Measurements from ENCODE around the gene PRICKLE4. TPM values are rescaled to one million over a fixed set of nuclear protein-coding genes. Genes with fewer than 3 reads are reported as not detected.

Gene PRICKLE4
- total and polyA plus RNA-seq, 2 of the 13 experiments (the other 11 are each of a cell fraction or from before 2014, with no cell fraction given) = 0.92 to 1.2 TPM

DNA sequence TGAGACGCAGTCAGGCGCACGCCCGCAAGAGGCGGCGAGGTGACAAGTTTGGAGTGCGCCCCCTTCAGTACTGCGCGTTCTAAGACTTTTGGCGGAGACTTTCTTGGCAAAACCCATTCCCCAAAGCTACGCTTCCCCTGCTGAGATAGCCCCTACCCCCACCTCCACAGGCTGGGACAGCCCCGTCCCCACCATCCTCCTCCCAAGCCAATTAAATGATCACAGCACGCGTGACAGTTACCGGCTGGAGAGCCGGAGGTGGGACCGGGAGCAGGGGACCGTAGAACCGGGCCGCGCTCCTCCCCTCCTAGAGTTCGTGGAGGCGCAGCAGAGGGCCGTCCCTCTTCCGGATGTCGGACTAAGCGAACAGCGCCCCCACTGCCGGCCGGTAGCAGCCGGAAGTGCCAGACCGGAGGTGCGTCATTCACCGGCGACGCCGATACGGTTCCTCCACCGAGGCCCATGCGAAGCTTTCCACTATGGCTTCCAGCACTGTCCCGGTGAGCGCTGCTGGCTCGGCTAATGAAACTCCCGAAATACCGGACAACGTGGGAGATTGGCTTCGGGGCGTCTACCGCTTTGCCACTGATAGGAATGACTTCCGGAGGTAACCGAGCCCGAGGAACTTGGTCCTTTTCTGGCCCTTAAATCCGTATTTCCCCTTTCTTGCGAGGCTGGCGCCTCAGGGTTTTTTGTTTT lies 6.8 kb downstream of the PRICKLE4 start, which contains the start of gene TOMM6 (continued):
- TF ChIP-seq, protein P1, sequence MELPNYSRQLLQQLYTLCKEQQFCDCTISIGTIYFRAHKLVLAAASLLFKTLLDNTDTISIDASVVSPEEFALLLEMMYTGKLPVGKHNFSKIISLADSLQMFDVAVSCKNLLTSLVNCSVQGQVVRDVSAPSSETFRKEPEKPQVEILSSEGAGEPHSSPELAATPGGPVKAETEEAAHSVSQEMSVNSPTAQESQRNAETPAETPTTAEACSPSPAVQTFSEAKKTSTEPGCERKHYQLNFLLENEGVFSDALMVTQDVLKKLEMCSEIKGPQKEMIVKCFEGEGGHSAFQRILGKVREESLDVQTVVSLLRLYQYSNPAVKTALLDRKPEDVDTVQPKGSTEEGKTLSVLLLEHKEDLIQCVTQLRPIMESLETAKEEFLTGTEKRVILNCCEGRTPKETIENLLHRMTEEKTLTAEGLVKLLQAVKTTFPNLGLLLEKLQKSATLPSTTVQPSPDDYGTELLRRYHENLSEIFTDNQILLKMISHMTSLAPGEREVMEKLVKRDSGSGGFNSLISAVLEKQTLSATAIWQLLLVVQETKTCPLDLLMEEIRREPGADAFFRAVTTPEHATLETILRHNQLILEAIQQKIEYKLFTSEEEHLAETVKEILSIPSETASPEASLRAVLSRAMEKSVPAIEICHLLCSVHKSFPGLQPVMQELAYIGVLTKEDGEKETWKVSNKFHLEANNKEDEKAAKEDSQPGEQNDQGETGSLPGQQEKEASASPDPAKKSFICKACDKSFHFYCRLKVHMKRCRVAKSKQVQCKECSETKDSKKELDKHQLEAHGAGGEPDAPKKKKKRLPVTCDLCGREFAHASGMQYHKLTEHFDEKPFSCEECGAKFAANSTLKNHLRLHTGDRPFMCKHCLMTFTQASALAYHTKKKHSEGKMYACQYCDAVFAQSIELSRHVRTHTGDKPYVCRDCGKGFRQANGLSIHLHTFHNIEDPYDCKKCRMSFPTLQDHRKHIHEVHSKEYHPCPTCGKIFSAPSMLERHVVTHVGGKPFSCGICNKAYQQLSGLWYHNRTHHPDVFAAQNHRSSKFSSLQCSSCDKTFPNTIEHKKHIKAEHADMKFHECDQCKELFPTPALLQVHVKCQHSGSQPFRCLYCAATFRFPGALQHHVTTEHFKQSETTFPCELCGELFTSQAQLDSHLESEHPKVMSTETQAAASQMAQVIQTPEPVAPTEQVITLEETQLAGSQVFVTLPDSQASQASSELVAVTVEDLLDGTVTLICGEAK (IDR thresholded peaks at IDR 0.05) = peak; percentile 85
- TF ChIP-seq, protein P1 (CRISPR knock-in tag; IDR thresholded peaks at IDR 0.05) = peak; percentile 79; the same call in 1 of the 2 replicates
- TF ChIP-seq ZSCAN22 (CRISPR knock-in tag; IDR thresholded peaks at IDR 0.05) (no peak), ZNF24 (IDR thresholded peaks at IDR 0.05) (no peak), BCL6 (CRISPR knock-in tag; IDR thresholded peaks at IDR 0.05) (no peak), ZNF343 (CRISPR knock-in tag; IDR thresholded peaks at IDR 0.05) (no peak), DPF2 (CRISPR knock-in tag; IDR thresholded peaks at IDR 0.05; ENCODE audit: borderline replicate concordance, low read depth) (no peak), SIX4 (CRISPR knock-in tag; IDR thresholded peaks at IDR 0.05) (peak; percentile 78; the same call in 1 of the 2 replicates), SOX6 (IDR thresholded peaks at IDR 0.05) (no peak), SOX6 (CRISPR knock-in tag; IDR thresholded peaks at IDR 0.05) (peak; percentile 73)
- TF ChIP-seq, protein P2, sequence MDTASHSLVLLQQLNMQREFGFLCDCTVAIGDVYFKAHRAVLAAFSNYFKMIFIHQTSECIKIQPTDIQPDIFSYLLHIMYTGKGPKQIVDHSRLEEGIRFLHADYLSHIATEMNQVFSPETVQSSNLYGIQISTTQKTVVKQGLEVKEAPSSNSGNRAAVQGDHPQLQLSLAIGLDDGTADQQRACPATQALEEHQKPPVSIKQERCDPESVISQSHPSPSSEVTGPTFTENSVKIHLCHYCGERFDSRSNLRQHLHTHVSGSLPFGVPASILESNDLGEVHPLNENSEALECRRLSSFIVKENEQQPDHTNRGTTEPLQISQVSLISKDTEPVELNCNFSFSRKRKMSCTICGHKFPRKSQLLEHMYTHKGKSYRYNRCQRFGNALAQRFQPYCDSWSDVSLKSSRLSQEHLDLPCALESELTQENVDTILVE (CRISPR knock-in tag; IDR thresholded peaks at IDR 0.05) = peak; percentile 96
- TF ChIP-seq, protein P3, sequence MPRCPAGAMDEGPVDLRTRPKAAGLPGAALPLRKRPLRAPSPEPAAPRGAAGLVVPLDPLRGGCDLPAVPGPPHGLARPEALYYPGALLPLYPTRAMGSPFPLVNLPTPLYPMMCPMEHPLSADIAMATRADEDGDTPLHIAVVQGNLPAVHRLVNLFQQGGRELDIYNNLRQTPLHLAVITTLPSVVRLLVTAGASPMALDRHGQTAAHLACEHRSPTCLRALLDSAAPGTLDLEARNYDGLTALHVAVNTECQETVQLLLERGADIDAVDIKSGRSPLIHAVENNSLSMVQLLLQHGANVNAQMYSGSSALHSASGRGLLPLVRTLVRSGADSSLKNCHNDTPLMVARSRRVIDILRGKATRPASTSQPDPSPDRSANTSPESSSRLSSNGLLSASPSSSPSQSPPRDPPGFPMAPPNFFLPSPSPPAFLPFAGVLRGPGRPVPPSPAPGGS (CRISPR knock-in tag; IDR thresholded peaks at IDR 0.05) = no peak; the same call in 1 of the 2 replicates
- TF ChIP-seq, protein P4, sequence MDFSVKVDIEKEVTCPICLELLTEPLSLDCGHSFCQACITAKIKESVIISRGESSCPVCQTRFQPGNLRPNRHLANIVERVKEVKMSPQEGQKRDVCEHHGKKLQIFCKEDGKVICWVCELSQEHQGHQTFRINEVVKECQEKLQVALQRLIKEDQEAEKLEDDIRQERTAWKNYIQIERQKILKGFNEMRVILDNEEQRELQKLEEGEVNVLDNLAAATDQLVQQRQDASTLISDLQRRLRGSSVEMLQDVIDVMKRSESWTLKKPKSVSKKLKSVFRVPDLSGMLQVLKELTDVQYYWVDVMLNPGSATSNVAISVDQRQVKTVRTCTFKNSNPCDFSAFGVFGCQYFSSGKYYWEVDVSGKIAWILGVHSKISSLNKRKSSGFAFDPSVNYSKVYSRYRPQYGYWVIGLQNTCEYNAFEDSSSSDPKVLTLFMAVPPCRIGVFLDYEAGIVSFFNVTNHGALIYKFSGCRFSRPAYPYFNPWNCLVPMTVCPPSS (IDR thresholded peaks at IDR 0.05) = no peak
- TF ChIP-seq, protein P5, sequence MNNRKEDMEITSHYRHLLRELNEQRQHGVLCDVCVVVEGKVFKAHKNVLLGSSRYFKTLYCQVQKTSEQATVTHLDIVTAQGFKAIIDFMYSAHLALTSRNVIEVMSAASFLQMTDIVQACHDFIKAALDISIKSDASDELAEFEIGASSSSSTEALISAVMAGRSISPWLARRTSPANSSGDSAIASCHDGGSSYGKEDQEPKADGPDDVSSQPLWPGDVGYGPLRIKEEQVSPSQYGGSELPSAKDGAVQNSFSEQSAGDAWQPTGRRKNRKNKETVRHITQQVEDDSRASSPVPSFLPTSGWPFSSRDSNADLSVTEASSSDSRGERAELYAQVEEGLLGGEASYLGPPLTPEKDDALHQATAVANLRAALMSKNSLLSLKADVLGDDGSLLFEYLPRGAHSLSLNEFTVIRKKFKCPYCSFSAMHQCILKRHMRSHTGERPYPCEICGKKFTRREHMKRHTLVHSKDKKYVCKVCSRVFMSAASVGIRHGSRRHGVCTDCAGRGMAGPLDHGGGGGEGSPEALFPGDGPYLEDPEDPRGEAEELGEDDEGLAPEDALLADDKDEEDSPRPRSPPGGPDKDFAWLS (CRISPR knock-in tag; IDR thresholded peaks at IDR 0.05; ENCODE audit: borderline replicate concordance) = no peak

All from HepG2 (cell line).